Nephron progenitor cell (in vitro differentiated cells): ENCODE measurements around the gene LIN7A.

Experiments
- DNase-seq: peaks from one replicate; pipeline ENCODE4 v3.0.0; 2021
- H3K27ac Mint-ChIP-seq: 2 replicates; pipeline ENCODE4 v1.8.0; 2021; ENCODE audit warnings: mild to moderate bottlenecking, moderate library complexity, mixed read lengths
- H3K27me3 Mint-ChIP-seq: 2 replicates; pipeline ENCODE4 v1.8.0; 2021; ENCODE audit warnings: mild to moderate bottlenecking, low read depth, mixed read lengths; ENCODE audit not compliant: poor library complexity
- H3K36me3 Mint-ChIP-seq: 2 replicates; pipeline ENCODE4 v1.8.0; 2021; ENCODE audit warnings: low read depth, mixed read lengths
- H3K4me1 Mint-ChIP-seq: 2 replicates; pipeline ENCODE4 v1.8.0; 2021; ENCODE audit warnings: mixed read lengths
- H3K4me3 Mint-ChIP-seq: 2 replicates; pipeline ENCODE4 v1.8.0; 2021; ENCODE audit warnings: mild to moderate bottlenecking, moderate library complexity, mixed read lengths
- H3K9me3 Mint-ChIP-seq: 2 replicates; pipeline ENCODE4 v1.8.0; 2021; ENCODE audit warnings: mild to moderate bottlenecking, moderate library complexity, mixed read lengths
- TF ChIP-seq, protein P1 (sequence below): fragments of 200-600 bp; sonication (generic); IDR thresholded peaks from 2 replicates; pipeline ENCODE4 v1.5.0; 2021; ENCODE audit warnings: antibody characterized with exemption

Gene LIN7A

DNA sequence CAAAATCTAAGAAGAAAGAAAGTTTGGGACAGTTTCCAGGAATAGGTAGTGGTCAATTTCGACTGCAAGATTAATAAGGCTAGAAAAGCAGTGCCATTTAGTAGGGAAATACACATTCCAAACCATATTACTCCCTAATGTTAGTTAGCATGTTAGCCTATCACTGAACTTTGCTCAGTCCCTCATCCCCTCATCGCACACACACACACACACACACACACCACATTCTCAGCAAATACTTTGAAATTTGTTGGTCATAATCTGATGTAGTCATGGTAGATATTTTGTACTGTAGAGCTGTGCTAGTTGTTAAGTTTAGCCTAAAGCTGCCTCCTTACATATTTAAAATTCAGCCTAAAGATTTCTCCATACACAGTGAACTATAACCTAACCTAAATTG, 157.0 kb downstream of the LIN7A start:
- Mint-ChIP-seq H3K9me3 (peaks cover 13% of the 10 kb centered on the region), H3K4me1 (no peaks in the 10 kb centered on the region), H3K4me3 (no peak overlapping the region), H3K27me3 (no peaks in the 10 kb centered on the region), H3K36me3 (no peaks in the 10 kb centered on the region), H3K27ac (no peak overlapping the region)
- TF ChIP-seq, protein P1, sequence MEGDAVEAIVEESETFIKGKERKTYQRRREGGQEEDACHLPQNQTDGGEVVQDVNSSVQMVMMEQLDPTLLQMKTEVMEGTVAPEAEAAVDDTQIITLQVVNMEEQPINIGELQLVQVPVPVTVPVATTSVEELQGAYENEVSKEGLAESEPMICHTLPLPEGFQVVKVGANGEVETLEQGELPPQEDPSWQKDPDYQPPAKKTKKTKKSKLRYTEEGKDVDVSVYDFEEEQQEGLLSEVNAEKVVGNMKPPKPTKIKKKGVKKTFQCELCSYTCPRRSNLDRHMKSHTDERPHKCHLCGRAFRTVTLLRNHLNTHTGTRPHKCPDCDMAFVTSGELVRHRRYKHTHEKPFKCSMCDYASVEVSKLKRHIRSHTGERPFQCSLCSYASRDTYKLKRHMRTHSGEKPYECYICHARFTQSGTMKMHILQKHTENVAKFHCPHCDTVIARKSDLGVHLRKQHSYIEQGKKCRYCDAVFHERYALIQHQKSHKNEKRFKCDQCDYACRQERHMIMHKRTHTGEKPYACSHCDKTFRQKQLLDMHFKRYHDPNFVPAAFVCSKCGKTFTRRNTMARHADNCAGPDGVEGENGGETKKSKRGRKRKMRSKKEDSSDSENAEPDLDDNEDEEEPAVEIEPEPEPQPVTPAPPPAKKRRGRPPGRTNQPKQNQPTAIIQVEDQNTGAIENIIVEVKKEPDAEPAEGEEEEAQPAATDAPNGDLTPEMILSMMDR: no peak
- DNase-seq: no peak

DNA sequence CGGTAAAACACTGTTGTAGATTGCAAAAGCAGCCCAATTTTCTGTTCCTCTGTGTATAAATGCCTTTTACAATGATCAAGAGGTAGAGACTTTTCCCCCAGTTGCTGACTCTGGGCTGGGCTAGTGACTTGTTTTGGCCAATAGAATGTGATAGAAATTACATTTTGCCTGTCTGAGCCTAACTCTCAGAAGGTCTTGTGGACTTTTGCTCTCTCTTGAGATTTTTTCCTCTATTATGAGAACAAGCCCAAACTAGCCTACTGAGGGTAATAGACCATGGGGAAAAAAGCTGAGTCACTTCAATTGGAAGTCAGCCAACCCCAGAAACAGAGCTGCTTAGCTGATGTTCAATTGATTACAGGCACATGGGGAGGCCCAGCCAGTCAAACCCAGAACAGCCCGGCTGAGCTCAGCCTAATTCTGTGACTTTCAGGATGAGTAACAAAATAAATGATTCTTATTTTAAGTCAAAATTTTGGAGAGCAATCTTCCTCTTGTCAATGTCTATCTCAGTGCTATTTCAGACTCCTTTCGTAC, 159.7 kb downstream of the LIN7A start:
- H3K4me1 Mint-ChIP-seq: no peaks in the 10 kb centered on the region
- TF ChIP-seq, protein P1: no peak
- no peak overlapping the region for H3K27ac Mint-ChIP-seq
- H3K36me3 Mint-ChIP-seq: no peaks in the 10 kb centered on the region
- H3K4me3 Mint-ChIP-seq: no peak overlapping the region
- no peak for DNase-seq
- H3K9me3 Mint-ChIP-seq: peaks cover 16% of the 10 kb centered on the region
- H3K27me3 Mint-ChIP-seq: no peaks in the 10 kb centered on the region

DNA sequence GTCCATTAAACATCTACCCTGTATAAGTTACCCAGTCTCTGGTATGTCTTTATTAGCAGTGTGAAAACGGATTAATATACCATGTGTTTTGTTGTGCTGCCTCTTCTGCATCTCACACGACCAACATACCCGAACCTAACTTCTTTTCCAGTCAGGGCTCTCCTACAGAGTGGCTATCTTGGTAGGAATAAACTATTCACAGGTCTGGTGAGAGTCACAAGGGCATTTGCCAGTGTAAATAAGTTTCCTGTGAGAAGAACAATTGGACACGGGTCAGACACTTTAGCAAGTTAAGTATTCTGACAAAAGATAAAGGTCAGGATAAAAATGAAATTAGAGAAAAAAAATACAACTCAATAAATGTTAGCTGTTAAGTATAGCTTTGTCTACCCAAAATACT, 160.1 kb downstream of the LIN7A start:
- H3K27me3 Mint-ChIP-seq: no peaks in the 10 kb centered on the region
- no peaks in the 10 kb centered on the region for H3K4me1 Mint-ChIP-seq
- no peak overlapping the region for H3K4me3 Mint-ChIP-seq
- peaks cover 11% of the 10 kb centered on the region for H3K9me3 Mint-ChIP-seq
- no peak overlapping the region for H3K27ac Mint-ChIP-seq
- no peaks in the 10 kb centered on the region for H3K36me3 Mint-ChIP-seq
- DNase-seq: no peak
- TF ChIP-seq, protein P1: no peak

DNA sequence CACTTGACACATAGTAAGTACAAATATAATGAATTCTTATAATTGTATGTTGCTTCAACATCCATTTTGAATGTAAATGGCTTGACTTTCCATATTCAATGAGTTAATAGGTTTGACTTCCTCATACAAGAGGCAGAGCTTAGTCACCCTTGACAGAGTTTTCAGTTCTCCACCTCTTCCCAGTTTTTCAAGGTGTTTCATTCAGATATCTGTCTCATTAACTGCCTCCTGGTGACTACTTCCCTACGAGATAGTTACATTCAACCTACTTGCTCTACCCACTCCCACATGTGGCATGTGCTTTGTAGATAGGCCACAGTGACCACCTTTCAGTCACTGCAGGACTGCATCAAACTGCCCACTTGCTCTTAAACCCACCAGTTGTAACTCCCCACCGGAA, 161.0 kb downstream of the LIN7A start:
- TF ChIP-seq, protein P1: no peak
- no peak for DNase-seq
- Mint-ChIP-seq H3K36me3 (no peaks in the 10 kb centered on the region), H3K4me1 (no peaks in the 10 kb centered on the region), H3K27me3 (no peaks in the 10 kb centered on the region), H3K27ac (no peak overlapping the region), H3K9me3 (peaks cover 9% of the 10 kb centered on the region), H3K4me3 (no peak overlapping the region)

DNA sequence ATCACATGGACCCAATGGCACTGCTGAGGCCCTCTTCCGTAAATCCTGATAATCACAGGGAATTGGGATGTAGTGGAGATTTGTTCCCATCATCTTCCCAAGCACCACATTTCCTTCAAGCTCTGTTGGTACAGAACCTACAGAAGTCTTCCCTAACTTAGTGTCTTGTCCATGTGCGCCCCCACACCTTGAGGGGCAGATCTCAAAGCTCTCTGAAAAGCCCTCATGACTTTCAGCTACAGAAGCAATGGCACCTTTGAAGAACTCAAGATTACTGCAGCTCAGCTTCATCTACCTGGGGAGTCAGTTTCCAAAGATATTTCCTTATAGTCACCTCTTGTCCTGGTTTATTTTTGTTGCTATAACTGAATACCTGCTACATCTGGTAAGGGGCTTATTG, 166.8 kb downstream of the LIN7A start:
- H3K27ac Mint-ChIP-seq: no peak overlapping the region
- H3K27me3 Mint-ChIP-seq: no peaks in the 10 kb centered on the region
- TF ChIP-seq, protein P1: no peak
- peaks cover 4% of the 10 kb centered on the region for H3K9me3 Mint-ChIP-seq
- no peaks in the 10 kb centered on the region for H3K4me1 Mint-ChIP-seq
- no peak for DNase-seq
- no peaks in the 10 kb centered on the region for H3K36me3 Mint-ChIP-seq
- no peak overlapping the region for H3K4me3 Mint-ChIP-seq

DNA sequence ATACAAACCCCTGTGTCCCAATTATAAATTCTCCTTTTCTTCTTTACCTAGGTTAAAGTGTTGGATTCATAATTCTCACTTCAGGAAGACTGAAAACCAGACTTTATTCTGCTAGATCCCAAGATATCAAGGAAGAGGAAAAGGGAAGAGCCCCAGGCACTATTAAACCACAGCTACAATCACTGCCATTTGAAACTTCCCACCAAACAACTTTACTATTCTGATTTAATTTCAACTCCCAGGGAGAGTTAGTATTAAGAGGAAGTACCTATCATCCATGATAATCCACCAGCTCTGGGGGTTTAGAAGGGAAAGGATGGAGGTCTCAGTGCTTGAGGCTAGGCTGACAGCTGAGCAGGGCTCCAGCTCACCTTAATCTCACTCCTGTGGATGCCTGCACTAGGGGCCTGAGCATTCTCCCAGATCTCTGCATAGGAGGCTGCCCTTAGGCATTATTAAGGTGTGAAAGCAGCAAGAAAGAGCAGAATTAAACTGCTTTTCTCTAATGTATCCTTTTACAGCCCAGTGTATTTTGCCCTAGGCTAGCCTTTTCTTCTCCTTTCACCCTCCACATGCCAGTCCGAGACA, 168.1 kb downstream of the LIN7A start:
- TF ChIP-seq, protein P1: no peak
- DNase-seq: no peak

More for the DNA sequence above, 168.1 kb downstream of the LIN7A start:
- Mint-ChIP-seq H3K36me3 (no peaks in the 10 kb centered on the region), H3K4me1 (no peaks in the 10 kb centered on the region), H3K27me3 (no peaks in the 10 kb centered on the region), H3K4me3 (no peak overlapping the region), H3K27ac (no peak overlapping the region), H3K9me3 (peaks cover 4% of the 10 kb centered on the region)
